GF-D8 (cell line): ENCODE results near the gene KRT79.
"Not testable (repeated sequence)": the region's sequence is repeated elsewhere in the genome, so short reads cannot be mapped to it uniquely, and the experiment has no call there.

Experiments used
- DNase-seq: peaks from one replicate; lab custom pipeline; 2025; lab: John Stamatoyannopoulos, UW

KRT79 gene

DNA sequence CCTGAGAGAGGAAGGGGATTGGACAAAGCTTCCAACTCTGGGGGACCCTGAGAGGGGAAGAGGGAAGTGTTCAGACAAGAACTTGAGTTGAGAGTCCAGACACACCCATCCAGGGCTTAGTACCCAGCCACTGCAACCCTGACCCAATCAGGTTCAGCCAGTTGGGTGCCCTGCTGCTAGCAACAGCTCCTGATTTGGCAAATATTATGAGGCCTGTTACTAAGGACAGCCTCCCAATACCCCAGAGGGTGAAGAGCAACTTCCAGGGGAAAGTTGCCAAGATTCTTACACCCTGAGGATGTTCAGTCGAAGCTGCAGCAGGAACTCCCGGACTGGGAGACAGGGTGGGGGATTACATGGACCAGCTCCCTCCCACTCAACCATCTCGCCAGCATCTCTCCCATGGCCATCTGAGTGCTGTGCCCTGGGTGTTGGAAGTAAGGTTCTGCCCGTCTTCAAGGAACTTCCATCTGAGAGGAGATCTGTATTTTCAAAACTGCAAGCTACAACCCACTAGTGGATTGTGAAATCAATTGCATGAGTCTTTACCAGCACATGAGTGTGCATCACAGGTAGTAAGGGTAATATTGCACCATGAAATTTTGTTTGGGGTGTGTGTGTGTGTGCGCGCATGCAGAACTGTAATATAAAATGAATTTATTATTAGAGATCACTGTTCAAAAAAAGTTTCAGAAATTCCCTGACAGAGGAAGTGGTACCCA lies 26.2 kb upstream of the KRT79 start:
- no peak for DNase-seq

DNA sequence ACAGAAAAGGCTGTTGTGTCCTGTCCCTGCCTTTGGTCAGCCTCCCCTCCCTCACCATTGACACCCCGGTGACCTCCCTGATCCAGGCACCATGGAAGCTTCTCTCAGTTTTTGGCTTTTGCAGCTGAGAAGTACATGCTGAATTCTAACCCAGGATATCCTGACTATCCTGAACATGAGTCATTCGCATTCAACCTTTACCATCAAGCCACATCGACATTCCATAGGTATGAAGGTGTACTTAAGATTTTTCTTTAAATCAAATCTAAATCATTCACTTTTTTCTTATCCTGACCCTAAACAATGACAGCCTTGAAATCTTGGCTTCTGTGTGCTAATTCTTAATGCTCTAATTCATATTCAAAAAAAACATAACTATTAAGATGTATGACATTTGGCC lies 23.4 kb upstream of the KRT79 start:
- no peak for DNase-seq

GRCh38 chr12:52856787-52857186 lies 22.7 kb upstream of the KRT79 start:
- DNase-seq: no peak

GRCh38 chr12:52856077-52856476 lies 22.0 kb upstream of the KRT79 start:
- DNase-seq: not testable (repeated sequence)

DNA sequence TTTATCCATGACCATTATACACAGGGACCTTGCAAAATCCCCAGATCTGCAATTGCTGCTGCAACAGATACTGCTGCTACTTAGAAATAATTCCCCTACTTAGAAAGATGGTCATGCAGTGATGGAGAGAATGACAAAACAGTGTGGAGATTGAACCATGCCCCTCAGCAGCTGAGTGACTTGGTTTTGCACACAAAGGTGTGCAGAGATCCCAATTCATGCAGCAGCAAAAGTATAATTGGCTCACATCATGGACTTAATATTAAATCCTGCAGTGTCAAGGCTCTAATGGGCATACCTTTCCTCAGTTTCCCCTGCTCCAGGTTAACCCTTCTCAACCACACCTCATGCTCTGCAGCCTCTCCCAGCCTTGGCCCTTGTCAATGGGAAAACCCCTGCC lies 17.7 kb upstream of the KRT79 start:
- no peak for DNase-seq

DNA sequence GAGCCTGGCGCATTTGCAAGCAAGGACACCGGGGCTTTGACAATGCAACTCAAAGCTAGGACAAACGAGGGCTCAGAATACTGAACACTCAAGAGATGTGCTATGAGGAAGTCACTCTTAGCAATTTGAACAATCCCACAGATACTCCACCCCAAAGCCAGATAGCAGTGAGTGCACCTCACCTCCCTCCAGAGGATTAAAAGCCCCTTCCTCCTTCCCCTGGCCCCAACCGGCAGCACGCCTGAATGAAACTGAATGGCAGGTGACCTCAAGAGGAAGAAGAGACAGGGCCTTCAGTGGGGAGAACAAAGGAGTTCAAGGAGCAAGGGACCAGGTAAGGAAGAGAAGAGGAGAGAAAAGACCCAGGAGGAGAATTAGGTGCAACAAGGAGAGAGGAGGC lies 16.6 kb upstream of the KRT79 start:
- no peak for DNase-seq

DNA sequence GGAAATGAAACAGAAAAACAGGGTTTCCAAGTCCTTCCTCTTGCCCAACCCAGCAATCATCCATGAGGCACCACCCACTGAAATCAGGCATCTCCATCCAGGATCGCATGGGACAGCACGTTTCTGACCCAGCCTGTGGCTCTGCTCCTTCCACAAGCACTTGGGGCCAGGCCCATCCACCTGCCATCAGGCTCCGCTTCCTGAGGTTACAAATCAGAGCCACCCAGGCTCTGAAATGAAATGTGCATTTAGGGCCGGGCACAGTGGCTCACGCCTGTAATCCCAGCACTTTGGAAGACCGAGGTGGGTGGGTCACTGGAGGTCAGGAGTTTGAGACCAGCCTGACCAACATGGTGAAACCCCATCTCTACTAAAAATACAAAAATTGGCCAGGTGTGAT lies 15.4 kb upstream of the KRT79 start:
- DNase-seq: no peak

- DNase-seq: no peak
These were observed 14.6 kb upstream of the KRT79 start, which contains the start of gene KRT78 for GRCh38 chr12:52848661-52849255. KRT78 (minus strand) TSS chr12:52848994; CDS start chr12:52848930, 64 bp downstream.

- no peak for DNase-seq
These were observed 13.4 kb upstream of the KRT79 start for GRCh38 chr12:52847335-52848102.

- no peak for DNase-seq
These were observed 12.4 kb upstream of the KRT79 start for GRCh38 chr12:52846356-52846970.

GRCh38 chr12:52845946-52846345 lies 11.8 kb upstream of the KRT79 start:
- no peak for DNase-seq

DNA sequence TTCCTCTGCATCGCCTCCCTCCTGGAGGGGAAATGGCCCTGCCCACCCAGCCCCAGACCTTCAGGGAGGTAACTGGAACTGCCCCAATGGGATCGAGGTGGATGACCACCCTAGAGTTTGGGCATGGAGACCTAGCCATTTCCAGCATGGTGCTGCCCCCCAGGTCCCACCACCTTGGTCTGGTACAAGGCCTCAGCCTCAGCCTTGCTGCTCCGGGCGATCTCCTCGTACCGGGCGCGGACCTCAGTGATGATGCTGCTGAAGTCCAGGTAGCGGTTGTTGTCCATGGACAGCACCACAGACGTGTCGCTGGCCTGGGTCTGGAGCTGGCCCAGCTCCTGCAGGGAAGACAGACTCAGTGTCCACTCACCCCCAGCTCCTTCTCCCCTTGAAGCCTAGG lies 10.3 kb upstream of the KRT79 start:
- DNase-seq: no peak

GRCh38 chr12:52839436-52840105 lies 5.5 kb upstream of the KRT79 start:
- DNase-seq: no peak

GRCh38 chr12:52838609-52839435 lies 4.7 kb upstream of the KRT79 start:
- no peak for DNase-seq

- no peak for DNase-seq
These were observed 3.9 kb upstream of the KRT79 start for GRCh38 chr12:52837781-52838608.

GRCh38 chr12:52837413-52837741 lies 3.3 kb upstream of the KRT79 start:
- DNase-seq: no peak

DNA sequence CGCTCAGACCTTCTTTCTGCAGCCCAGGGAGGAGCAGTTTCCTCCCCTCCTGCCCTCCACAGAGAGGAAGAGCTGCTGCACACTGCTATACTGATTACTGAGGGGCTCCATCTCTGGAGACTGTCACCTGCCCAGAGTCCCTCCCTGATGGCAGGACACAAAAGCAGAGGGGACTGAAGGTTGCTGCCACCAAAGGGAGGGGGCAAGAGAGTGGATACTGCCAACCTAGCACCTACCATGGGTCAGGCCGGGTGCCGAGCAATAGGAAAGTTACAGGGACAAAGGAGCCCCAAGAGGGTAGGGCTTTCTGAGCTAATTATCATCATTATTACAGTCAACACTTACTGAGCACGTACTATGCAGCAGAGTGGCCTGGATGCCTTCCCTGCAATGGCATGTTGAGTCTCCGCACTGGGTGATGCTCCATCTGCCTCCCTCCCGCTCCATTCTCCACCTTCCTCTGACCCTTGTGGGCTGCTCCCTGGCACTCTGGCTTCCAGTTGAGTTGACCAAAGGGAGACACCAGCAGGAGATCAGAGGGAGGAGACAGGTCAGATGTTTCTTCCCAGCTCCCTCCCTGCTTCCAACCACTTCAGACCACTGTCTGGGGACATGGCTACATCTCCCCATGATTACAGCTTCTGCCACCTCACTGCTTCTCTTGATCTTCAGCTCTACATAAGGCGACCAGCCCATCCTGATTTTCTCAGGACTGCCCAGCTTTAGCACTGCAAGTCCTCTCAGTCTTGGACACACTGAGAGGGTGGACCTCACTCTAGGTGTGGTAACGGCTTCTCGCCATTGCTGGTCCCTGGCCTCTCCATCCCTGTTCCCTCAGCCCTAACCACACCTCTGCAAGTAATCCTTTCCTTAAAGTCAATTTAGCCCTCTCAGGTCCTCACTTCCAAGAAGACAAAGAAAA lies 2.6 kb upstream of the KRT79 start:
- DNase-seq: no peak

DNA sequence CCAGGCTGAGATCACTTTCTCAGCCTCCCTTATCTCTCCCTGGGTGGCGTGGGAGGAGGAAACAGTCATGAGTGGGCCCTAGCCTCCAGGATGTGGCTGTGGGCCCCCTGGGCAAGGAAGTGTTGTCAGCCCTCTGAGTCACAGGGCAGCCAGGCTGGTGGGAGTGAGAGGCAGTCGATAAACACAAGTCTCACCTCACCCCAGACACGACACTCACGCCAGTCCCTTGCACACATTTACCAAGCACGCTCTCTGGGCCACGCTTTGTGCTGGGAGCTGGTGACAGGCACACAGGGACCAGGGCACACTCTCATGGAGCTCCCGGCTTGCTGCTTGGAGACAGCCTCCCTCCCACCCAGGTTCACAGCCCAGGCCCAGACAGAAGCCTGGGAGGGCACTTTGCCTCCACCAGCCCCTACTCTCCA lies 1.9 kb upstream of the KRT79 start:
- no peak for DNase-seq
